H9 (cell line): ENCODE results near the gene NDUFB8. TPM values are rescaled to one million over a fixed set of nuclear protein-coding genes. Genes with fewer than 3 reads are reported as not detected.

Source experiments
- DNase-seq: peaks from one replicate; pipeline ENCODE4 v3.0.0-alpha.2; 2017
- H2AFZ ChIP-seq: one replicate; pipeline ENCODE4 v1.6.1; 2013; ENCODE audit warnings: mild to moderate bottlenecking, low read length, control low read depth, moderate library complexity
- H2AK5ac ChIP-seq: 2 replicates; pipeline ENCODE4 v1.6.1; 2013; ENCODE audit warnings: low read length, control low read depth, mixed read lengths; ENCODE audit not compliant: insufficient read length
- H2BK120ac ChIP-seq: one replicate; pipeline ENCODE4 v1.6.1; 2013; ENCODE audit warnings: low read depth, mild to moderate bottlenecking, low read length, control low read depth, inconsistent platforms; ENCODE audit not compliant: poor library complexity, severe bottlenecking
- H2BK12ac ChIP-seq: 2 replicates; pipeline ENCODE4 v1.6.1; 2013; ENCODE audit warnings: low read length, control low read depth, mixed read lengths, low read depth; ENCODE audit not compliant: insufficient read length
- H2BK15ac ChIP-seq: 2 replicates; pipeline ENCODE4 v1.6.1; 2013; ENCODE audit warnings: low read depth, low read length, control low read depth
- H2BK20ac ChIP-seq: one replicate; pipeline ENCODE4 v1.6.1; 2013; ENCODE audit warnings: low read depth, mild to moderate bottlenecking, low read length, control low read depth, inconsistent platforms; ENCODE audit not compliant: poor library complexity, severe bottlenecking
- H2BK5ac ChIP-seq: 2 replicates; pipeline ENCODE4 v1.6.1; 2013; ENCODE audit warnings: low read length, control low read depth, mixed read lengths; ENCODE audit not compliant: insufficient read length
- H3K14ac ChIP-seq: 2 replicates; pipeline ENCODE4 v1.6.1; 2013; ENCODE audit warnings: low read length, control low read depth; ENCODE audit not compliant: insufficient read depth
- H3K18ac ChIP-seq: 2 replicates; pipeline ENCODE4 v1.6.1; 2013; ENCODE audit warnings: low read depth, mild to moderate bottlenecking, mixed read lengths, low read length, control low read depth; ENCODE audit not compliant: insufficient read length
- H3K23ac ChIP-seq: 2 replicates; pipeline ENCODE4 v1.6.1; 2013; ENCODE audit warnings: low read length, control low read depth, mixed read lengths, low read depth; ENCODE audit not compliant: insufficient read length
- H3K23me2 ChIP-seq: 2 replicates; pipeline ENCODE4 v1.6.1; 2013; ENCODE audit warnings: low read depth, mild to moderate bottlenecking, mixed read lengths, low read length, control low read depth; ENCODE audit not compliant: insufficient read length, poor library complexity, severe bottlenecking
- H3K27ac ChIP-seq: 2 replicates; pipeline ENCODE4 v1.5.1; 2013; ENCODE audit warnings: low read length, control low read depth, mixed read lengths, low read depth; ENCODE audit not compliant: insufficient read length
- H3K27me3 ChIP-seq: 2 replicates; pipeline ENCODE4 v1.6.1; 2013; ENCODE audit warnings: low read length, control low read depth, inconsistent platforms; ENCODE audit not compliant: insufficient read depth
- H3K4ac ChIP-seq: 2 replicates; pipeline ENCODE4 v1.6.1; 2013; ENCODE audit warnings: low read depth, mild to moderate bottlenecking, control low read depth, inconsistent platforms, low read length, moderate library complexity
- H3K4me1 ChIP-seq: 2 replicates; pipeline ENCODE4 v1.6.1; 2013; ENCODE audit warnings: low read length, control low read depth, inconsistent platforms; ENCODE audit not compliant: insufficient read depth
- H3K4me2 ChIP-seq: 2 replicates; pipeline ENCODE4 v1.6.1; 2013; ENCODE audit warnings: low read length, control low read depth, mixed read lengths; ENCODE audit not compliant: insufficient read length, insufficient read depth
- H3K56ac ChIP-seq: 2 replicates; pipeline ENCODE4 v1.6.1; 2013; ENCODE audit warnings: low read depth, mild to moderate bottlenecking, mixed read lengths, low read length, control low read depth; ENCODE audit not compliant: insufficient read length
- H3K79me1 ChIP-seq: 2 replicates; pipeline ENCODE4 v1.6.1; 2013; ENCODE audit warnings: low read depth, mild to moderate bottlenecking, moderate library complexity, low read length, control low read depth, inconsistent platforms; ENCODE audit not compliant: insufficient read depth, poor library complexity, severe bottlenecking
- H3K79me2 ChIP-seq: 2 replicates; pipeline ENCODE4 v1.6.1; 2013; ENCODE audit warnings: low read length, control low read depth, inconsistent platforms; ENCODE audit not compliant: insufficient read depth
- H3K9ac ChIP-seq: 2 replicates; pipeline ENCODE4 v1.6.1; 2013; ENCODE audit warnings: low read length, control low read depth, mixed read lengths; ENCODE audit not compliant: insufficient read length; ENCODE audit errors: extremely low read depth
- H3K9me3 ChIP-seq: one replicate; pipeline ENCODE4 v1.6.1; 2013; ENCODE audit warnings: low read depth, low read length, inconsistent platforms; ENCODE audit not compliant: control insufficient read depth
- H3T11ph ChIP-seq: one replicate; pipeline ENCODE4 v1.6.1; 2013; ENCODE audit warnings: mild to moderate bottlenecking, low read length, control low read depth, inconsistent platforms
- H4K20me1 ChIP-seq: one replicate; pipeline ENCODE4 v1.6.1; 2013; ENCODE audit not compliant: control insufficient read depth, insufficient read length, insufficient read depth
- H4K5ac ChIP-seq: 2 replicates; pipeline ENCODE4 v1.6.1; 2013; ENCODE audit warnings: low read depth, mild to moderate bottlenecking, mixed read lengths, low read length, control low read depth; ENCODE audit not compliant: insufficient read length
- H4K8ac ChIP-seq: replicated peaks from 2 replicates; pipeline ENCODE4 v1.6.1; 2013; ENCODE audit warnings: low read length, control low read depth, mixed read lengths, low read depth; ENCODE audit not compliant: insufficient read length
- H4K91ac ChIP-seq: 2 replicates; pipeline ENCODE4 v1.6.1; 2013; ENCODE audit warnings: low read depth, mild to moderate bottlenecking, moderate library complexity, mixed read lengths, low read length, control low read depth; ENCODE audit not compliant: insufficient read length
- H3K27ac Mint-ChIP-seq, 3 experiments: 2 replicates in 2 of 3; 3 replicates in 1 of 3; pipeline ENCODE4 v1.8.0; 2020 to 2021; ENCODE audit warnings: mixed read lengths in 3 of 3, mild to moderate bottlenecking in 1 of 3, moderate library complexity in 1 of 3
- H3K27me3 Mint-ChIP-seq: 2 replicates; pipeline ENCODE4 v1.8.0; 2021; ENCODE audit warnings: low read depth, mild to moderate bottlenecking, moderate library complexity, mixed read lengths
- H3K36me3 Mint-ChIP-seq, 3 experiments: 2 replicates in 2 of 3; 3 replicates in 1 of 3; pipeline ENCODE4 v1.8.0; 2020 to 2021; ENCODE audit warnings: low read depth in 3 of 3, mixed read lengths in 3 of 3; ENCODE audit not compliant: insufficient read depth in 1 of 3
- H3K4me1 Mint-ChIP-seq, 2 experiments: 2 replicates each; pipeline ENCODE4 v1.8.0; 2020; ENCODE audit warnings: mixed read lengths in 2 of 2
- H3K4me3 Mint-ChIP-seq, 2 experiments: 2 replicates in 1 of 2; 3 replicates in 1 of 2; pipeline ENCODE4 v1.8.0; 2020 to 2021; ENCODE audit warnings: mild to moderate bottlenecking in 2 of 2, mixed read lengths in 2 of 2, moderate library complexity in 1 of 2
- H3K9me3 Mint-ChIP-seq, 2 experiments: 2 replicates in 1 of 2; 3 replicates in 1 of 2; pipeline ENCODE4 v1.8.0; 2020; ENCODE audit warnings: mild to moderate bottlenecking in 2 of 2, mixed read lengths in 2 of 2, moderate library complexity in 1 of 2
- WGBS: extraction: QIAGEN DNeasy Blood & Tissue Kit; methylation state at CpG from one replicate; pipeline ENCODE4 v1.1.7; 2013; ENCODE audit warnings: missing lambda C conversion rate, low lambda C conversion rate, mixed read lengths; ENCODE audit not compliant: insufficient read length; ENCODE audit errors: extremely low coverage; 5-methylcytosine and 5-hydroxymethylcytosine counted together
- total RNA-seq: library from RNA; stranded (reverse); gene quantifications from 2 replicates; pipeline ENCODE4 v1.2.1, GENCODE V29; 2021
- TF ChIP-seq, protein P1 (sequence below): fragments of 200-600 bp; sonication (generic); conservative IDR thresholded peaks from 3 replicates; pipeline ENCODE4 v1.8.0; 2021; ENCODE audit warnings: antibody characterized with exemption, mild to moderate bottlenecking

Gene NDUFB8
- total RNA-seq, 1 experiment from 2014 or later: 205 TPM

DNA sequence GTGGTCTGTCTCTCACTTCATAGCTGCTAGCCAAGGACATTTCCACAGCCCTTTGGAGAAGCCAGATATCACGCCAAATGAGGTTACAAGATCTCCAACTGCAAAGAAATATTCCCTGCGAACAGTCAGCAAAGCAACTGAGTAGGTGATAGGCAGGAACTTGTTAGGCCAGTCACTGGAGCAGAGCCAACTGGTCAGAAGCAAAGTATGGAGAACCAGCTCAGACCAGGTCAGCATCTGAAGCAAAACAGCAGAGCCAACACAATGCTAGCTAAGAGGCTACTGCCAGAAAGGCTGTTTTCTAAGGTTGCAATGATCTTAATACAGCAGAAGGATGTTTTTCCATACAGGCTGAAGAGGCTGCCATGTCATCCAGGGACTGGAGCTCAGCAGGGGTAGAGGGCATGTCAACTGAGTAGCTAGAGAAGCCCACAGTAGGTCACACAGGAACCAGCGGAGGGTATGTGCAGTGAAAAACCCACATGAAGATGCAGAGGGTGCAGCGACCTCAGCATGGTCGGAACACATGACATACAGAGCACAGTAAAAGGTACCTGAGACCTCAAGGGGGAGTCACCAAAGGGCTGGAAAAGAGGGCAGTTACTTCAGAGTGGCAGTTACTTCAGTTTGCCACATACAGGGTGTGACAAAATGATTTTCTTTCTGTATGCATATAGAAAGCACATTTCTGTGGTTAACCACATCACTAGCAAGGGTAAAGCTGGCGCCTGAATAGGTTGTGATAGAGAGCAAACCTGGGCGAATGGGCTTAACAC is 18.9 kb downstream of the NDUFB8 start:
- no peak overlapping the region for H2AK5ac ChIP-seq
- no peak overlapping the region for H2BK15ac ChIP-seq
- no peak overlapping the region for H3K56ac ChIP-seq
- H3T11ph ChIP-seq: no peak overlapping the region
- no peak overlapping the region for H3K9ac ChIP-seq
- Mint-ChIP-seq H3K36me3 (no peaks in the 10 kb centered on the region; a peak in 1 of 7 replicates), H3K27ac (no peak overlapping the region), H3K4me3 (no peak overlapping the region), H3K4me1 (peaks cover 2% of the 10 kb centered on the region in 2 experiments; a peak in 2 of 4 replicates), H3K27me3 (peaks cover 46% of the 10 kb centered on the region), H3K9me3 (no peaks in the 10 kb centered on the region)
- H2BK20ac ChIP-seq: no peak overlapping the region
- WGBS: no CpG with 5 or more reads among the region's 7 CpGs
- no peak overlapping the region for H2BK12ac ChIP-seq
- H3K27ac ChIP-seq: no peak overlapping the region
- no peak overlapping the region for H2BK120ac ChIP-seq
- H3K79me2 ChIP-seq: no peaks in the 10 kb centered on the region
- H3K4me2 ChIP-seq: no peak overlapping the region
- H3K9me3 ChIP-seq: no peaks in the 10 kb centered on the region
- no peak overlapping the region for H4K5ac ChIP-seq
- no peaks in the 10 kb centered on the region for H4K20me1 ChIP-seq
- H3K23me2 ChIP-seq: no peaks in the 10 kb centered on the region
- H3K14ac ChIP-seq: no peak overlapping the region
- H3K4ac ChIP-seq: no peak overlapping the region
- no peak overlapping the region for H4K8ac ChIP-seq
- TF ChIP-seq, protein P1, sequence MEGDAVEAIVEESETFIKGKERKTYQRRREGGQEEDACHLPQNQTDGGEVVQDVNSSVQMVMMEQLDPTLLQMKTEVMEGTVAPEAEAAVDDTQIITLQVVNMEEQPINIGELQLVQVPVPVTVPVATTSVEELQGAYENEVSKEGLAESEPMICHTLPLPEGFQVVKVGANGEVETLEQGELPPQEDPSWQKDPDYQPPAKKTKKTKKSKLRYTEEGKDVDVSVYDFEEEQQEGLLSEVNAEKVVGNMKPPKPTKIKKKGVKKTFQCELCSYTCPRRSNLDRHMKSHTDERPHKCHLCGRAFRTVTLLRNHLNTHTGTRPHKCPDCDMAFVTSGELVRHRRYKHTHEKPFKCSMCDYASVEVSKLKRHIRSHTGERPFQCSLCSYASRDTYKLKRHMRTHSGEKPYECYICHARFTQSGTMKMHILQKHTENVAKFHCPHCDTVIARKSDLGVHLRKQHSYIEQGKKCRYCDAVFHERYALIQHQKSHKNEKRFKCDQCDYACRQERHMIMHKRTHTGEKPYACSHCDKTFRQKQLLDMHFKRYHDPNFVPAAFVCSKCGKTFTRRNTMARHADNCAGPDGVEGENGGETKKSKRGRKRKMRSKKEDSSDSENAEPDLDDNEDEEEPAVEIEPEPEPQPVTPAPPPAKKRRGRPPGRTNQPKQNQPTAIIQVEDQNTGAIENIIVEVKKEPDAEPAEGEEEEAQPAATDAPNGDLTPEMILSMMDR: no peak
- H3K27me3 ChIP-seq: no peaks in the 10 kb centered on the region
- H3K79me1 ChIP-seq: no peaks in the 10 kb centered on the region
- no peak overlapping the region for H3K23ac ChIP-seq
- no peak overlapping the region for H2AFZ ChIP-seq
- H4K91ac ChIP-seq: no peak overlapping the region
- no peak overlapping the region for H2BK5ac ChIP-seq
- no peaks in the 10 kb centered on the region for H3K4me1 ChIP-seq
- H3K18ac ChIP-seq: no peak overlapping the region
- DNase-seq: no peak
